OCI-LY7 (cell line): ENCODE measurements around the gene OR4F15.

Experiments used
- EZH2phosphoT487 ChIP-seq: fragments of 200-600 bp; sonication (generic); IDR thresholded peaks from 2 replicates; pipeline ENCODE4 v1.6.1; 2018; ENCODE audit warnings: low read depth, borderline replicate concordance, mild to moderate bottlenecking, mixed run types, antibody characterized with exemption, low read length, moderate library complexity, mixed read lengths
- TF ChIP-seq, protein P1 (sequence below): fragments of 200-600 bp; sonication (generic); conservative IDR thresholded peaks from 2 replicates; pipeline ENCODE4 v1.5.1; 2014; ENCODE audit warnings: mild to moderate bottlenecking, antibody characterized with exemption, low read length, moderate library complexity, mixed read lengths

DNA sequence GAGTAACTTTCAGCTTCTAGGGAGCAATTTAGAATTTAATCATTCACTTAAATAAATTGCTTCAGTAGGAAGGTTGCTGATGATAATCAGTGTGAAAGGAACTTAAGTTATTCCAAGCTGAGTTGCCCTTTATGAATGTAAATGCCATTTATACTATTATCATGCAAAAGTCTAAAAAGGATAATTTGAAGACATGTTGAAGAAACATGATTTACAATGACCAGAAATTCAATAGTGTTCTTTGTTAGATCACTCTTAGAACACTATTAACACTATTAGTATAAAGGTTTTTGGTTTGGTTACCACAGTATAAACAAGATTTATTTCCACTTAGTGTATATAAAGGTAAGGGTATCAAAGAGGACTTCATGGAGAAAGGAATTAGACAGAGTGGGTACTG is 7.1 kb upstream of the OR4F15 start:
- TF ChIP-seq, protein P1, sequence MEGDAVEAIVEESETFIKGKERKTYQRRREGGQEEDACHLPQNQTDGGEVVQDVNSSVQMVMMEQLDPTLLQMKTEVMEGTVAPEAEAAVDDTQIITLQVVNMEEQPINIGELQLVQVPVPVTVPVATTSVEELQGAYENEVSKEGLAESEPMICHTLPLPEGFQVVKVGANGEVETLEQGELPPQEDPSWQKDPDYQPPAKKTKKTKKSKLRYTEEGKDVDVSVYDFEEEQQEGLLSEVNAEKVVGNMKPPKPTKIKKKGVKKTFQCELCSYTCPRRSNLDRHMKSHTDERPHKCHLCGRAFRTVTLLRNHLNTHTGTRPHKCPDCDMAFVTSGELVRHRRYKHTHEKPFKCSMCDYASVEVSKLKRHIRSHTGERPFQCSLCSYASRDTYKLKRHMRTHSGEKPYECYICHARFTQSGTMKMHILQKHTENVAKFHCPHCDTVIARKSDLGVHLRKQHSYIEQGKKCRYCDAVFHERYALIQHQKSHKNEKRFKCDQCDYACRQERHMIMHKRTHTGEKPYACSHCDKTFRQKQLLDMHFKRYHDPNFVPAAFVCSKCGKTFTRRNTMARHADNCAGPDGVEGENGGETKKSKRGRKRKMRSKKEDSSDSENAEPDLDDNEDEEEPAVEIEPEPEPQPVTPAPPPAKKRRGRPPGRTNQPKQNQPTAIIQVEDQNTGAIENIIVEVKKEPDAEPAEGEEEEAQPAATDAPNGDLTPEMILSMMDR = no peak
- TF ChIP-seq EZH2phosphoT487 = no peak
